Smooth muscle cell (in vitro differentiated cells): ENCODE measurements around the gene PTCRA. TPM values are rescaled to one million over a fixed set of nuclear protein-coding genes. Genes with fewer than 3 reads are reported as not detected.

Source experiments
- DNase-seq: peaks from one replicate; lab custom pipeline; 2025; ENCODE audit not compliant: unreplicated experiment; lab: John Stamatoyannopoulos, UW
- H2AFZ ChIP-seq: fragments of 200-600 bp; sonication (generic); 2 replicates; pipeline ENCODE4 v1.6.0; 2016; ENCODE audit warnings: antibody characterized with exemption, low read depth, mild to moderate bottlenecking
- H3F3A ChIP-seq: fragments of 200-600 bp; sonication (generic); 2 replicates; pipeline ENCODE4 v1.6.0; 2017; ENCODE audit warnings: antibody characterized with exemption, low read depth
- H3K27ac ChIP-seq: fragments of 200-600 bp; sonication (generic); 2 replicates; pipeline ENCODE4 v1.5.1; 2016; ENCODE audit warnings: low read depth, mild to moderate bottlenecking
- H3K27me3 ChIP-seq: fragments of 200-600 bp; sonication (generic); 2 replicates; pipeline ENCODE4 v1.6.1; 2016; ENCODE audit warnings: low read depth, mild to moderate bottlenecking
- H3K36me3 ChIP-seq: fragments of 200-600 bp; sonication (generic); 2 replicates; pipeline ENCODE4 v1.5.1; 2016; ENCODE audit warnings: low read depth
- H3K4me1 ChIP-seq: fragments of 200-600 bp; sonication (generic); 2 replicates; pipeline ENCODE4 v1.5.1; 2016; ENCODE audit warnings: low read depth
- H3K4me2 ChIP-seq: fragments of 200-600 bp; sonication (generic); 2 replicates; pipeline ENCODE4 v1.6.0; 2016; ENCODE audit warnings: mild to moderate bottlenecking
- H3K4me3 ChIP-seq: fragments of 200-600 bp; sonication (generic); 2 replicates; pipeline ENCODE4 v1.5.1; 2016; ENCODE audit warnings: mild to moderate bottlenecking
- H3K79me2 ChIP-seq: fragments of 200-600 bp; sonication (generic); 2 replicates; pipeline ENCODE4 v1.6.0; 2016; ENCODE audit warnings: low read depth, mild to moderate bottlenecking
- H3K9ac ChIP-seq: fragments of 200-600 bp; sonication (generic); 2 replicates; pipeline ENCODE4 v1.6.0; 2016; ENCODE audit warnings: low read depth
- H3K9me3 ChIP-seq: fragments of 200-600 bp; sonication (generic); replicated peaks from 2 replicates; pipeline ENCODE4 v1.5.1; 2016; ENCODE audit warnings: low read depth
- H4K20me1 ChIP-seq: fragments of 200-600 bp; sonication (generic); 2 replicates; pipeline ENCODE4 v1.6.0; 2016; ENCODE audit warnings: low read depth
- WGBS: methylation state at CpG from one replicate; pipeline ENCODE4 v1.1.7; 2016; ENCODE audit warnings: low lambda C conversion rate; 5-methylcytosine and 5-hydroxymethylcytosine counted together
- polyA plus RNA-seq: library from polyadenylated mRNA; unstranded; fragments of >200 nt; fragmentation: Nextera tagmentation; extraction: Ambion mirVana; gene quantifications from 2 replicates; pipeline ENCODE4 v1.2.1, GENCODE V29; 2016
- total RNA-seq: library from RNA; depleted of rRNA; stranded (reverse); fragments of >200 nt; gene quantifications from 2 replicates; pipeline ENCODE4 v1.2.3, GENCODE V29; 2014
- TF ChIP-seq, protein P1 (sequence below): fragments of 200-600 bp; sonication (generic); IDR thresholded peaks from 2 replicates; pipeline ENCODE4 v1.5.1; 2017; ENCODE audit warnings: borderline replicate concordance, mild to moderate bottlenecking, antibody characterized with exemption; ENCODE audit not compliant: insufficient read depth, poor library complexity, severe bottlenecking

Gene PTCRA
- total and polyA plus RNA-seq, 2 experiments from 2014 or later = not detected

DNA sequence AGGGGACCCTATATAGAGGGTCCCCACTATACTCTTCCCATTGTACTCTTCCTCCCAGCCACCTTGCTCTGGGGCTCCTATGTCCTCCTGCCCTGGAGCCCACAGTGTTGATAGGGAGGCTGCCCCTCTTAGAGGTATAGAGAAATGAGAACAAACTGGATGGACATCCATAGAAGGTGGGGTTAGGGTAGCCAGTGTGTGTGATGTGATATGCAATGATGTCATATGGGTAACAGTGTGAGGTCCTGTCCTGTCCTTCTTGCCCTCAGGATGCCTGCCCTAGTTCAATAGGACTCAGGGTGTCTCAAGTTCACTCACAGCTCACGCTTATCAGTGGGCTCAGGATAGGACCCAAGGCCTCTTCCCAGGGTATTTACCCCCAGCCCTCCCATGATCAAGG, 435 bp downstream of the PTCRA start:
- H3K4me3 ChIP-seq = no peak overlapping the region

DNA sequence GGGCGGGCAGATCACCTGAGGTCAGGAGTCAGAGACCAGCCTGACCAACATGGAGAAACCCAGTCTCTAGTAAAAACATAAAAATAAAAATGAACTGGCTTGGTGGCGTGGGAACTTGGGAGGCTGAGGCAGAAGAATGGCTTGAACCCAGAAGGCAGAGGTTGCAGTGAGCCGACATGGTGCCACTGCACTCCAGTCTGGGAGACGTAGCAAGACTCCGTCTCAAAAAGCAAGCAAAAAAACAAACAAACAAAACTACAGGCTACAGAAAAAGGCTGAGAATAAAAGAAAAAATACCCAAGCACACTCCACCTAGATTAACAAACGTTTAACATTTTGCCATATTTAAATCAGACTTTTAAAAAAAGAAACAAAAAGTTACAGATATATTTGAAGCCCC, 5.9 kb downstream of the PTCRA start:
- DNase-seq = no peak
- Histone ChIP-seq H4K20me1 (no peaks in the 10 kb centered on the region), H3K36me3 (no peaks in the 10 kb centered on the region), H3K27me3 (no peaks in the 10 kb centered on the region), H3K4me3 (no peak overlapping the region), H3K4me1 (no peaks in the 10 kb centered on the region), H3K9me3 (no peaks in the 10 kb centered on the region), H3K27ac (no peak overlapping the region), H2AFZ (no peak overlapping the region), H3F3A (no peaks in the 10 kb centered on the region), H3K79me2 (no peaks in the 10 kb centered on the region), H3K4me2 (no peak overlapping the region), H3K9ac (no peak overlapping the region)
- TF ChIP-seq, protein P1, sequence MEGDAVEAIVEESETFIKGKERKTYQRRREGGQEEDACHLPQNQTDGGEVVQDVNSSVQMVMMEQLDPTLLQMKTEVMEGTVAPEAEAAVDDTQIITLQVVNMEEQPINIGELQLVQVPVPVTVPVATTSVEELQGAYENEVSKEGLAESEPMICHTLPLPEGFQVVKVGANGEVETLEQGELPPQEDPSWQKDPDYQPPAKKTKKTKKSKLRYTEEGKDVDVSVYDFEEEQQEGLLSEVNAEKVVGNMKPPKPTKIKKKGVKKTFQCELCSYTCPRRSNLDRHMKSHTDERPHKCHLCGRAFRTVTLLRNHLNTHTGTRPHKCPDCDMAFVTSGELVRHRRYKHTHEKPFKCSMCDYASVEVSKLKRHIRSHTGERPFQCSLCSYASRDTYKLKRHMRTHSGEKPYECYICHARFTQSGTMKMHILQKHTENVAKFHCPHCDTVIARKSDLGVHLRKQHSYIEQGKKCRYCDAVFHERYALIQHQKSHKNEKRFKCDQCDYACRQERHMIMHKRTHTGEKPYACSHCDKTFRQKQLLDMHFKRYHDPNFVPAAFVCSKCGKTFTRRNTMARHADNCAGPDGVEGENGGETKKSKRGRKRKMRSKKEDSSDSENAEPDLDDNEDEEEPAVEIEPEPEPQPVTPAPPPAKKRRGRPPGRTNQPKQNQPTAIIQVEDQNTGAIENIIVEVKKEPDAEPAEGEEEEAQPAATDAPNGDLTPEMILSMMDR = no peak
- WGBS = 87% methylated on average over 6 of the region's 6 CpGs

More for the DNA sequence above, 435 bp downstream of the PTCRA start:
- H3K79me2 ChIP-seq = no peaks in the 10 kb centered on the region
- no peak overlapping the region for H3K4me2 ChIP-seq
- H3K27me3 ChIP-seq = no peaks in the 10 kb centered on the region
- H4K20me1 ChIP-seq = no peaks in the 10 kb centered on the region
- TF ChIP-seq, protein P1 = no peak
- H3K4me1 ChIP-seq = no peaks in the 10 kb centered on the region
- H3F3A ChIP-seq = peaks cover under 1% of the 10 kb centered on the region
- no peaks in the 10 kb centered on the region for H3K9me3 ChIP-seq
- H2AFZ ChIP-seq = no peak overlapping the region
- H3K27ac ChIP-seq = no peak overlapping the region
- DNase-seq = no peak
- no peak overlapping the region for H3K9ac ChIP-seq
- no peaks in the 10 kb centered on the region for H3K36me3 ChIP-seq
- 92% methylated on average over 1 of the region's 1 CpG for WGBS

DNA sequence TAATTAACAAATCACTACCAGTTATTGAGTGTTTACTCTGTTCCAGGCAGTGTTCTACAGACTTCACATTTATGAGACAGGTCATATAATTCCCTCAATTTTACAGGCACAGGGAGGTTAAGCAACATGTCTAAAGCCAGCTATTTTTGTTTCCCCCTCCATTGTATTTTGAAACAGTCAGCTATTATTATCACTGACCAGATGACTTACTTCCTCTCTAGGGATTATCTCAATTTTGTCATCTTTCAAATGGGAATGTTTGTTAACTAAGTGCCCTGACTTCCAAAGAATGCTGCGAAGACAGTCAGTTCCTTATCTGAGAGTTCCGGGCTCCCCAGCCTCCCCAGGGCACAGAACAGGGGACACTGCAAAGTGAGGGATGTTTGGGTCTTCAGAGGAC, 7.8 kb downstream of the PTCRA start:
- Histone ChIP-seq H2AFZ (no peak overlapping the region), H3K27me3 (no peaks in the 10 kb centered on the region), H3K4me2 (no peak overlapping the region), H3K4me3 (no peak overlapping the region), H3K9me3 (no peaks in the 10 kb centered on the region), H3K27ac (no peak overlapping the region), H3K9ac (no peak overlapping the region), H3K79me2 (no peaks in the 10 kb centered on the region), H3K36me3 (no peaks in the 10 kb centered on the region), H3K4me1 (peaks cover 6% of the 10 kb centered on the region), H3F3A (no peaks in the 10 kb centered on the region), H4K20me1 (no peaks in the 10 kb centered on the region)
- no peak for DNase-seq
- WGBS = 63% methylated on average over 2 of the region's 2 CpGs
- TF ChIP-seq, protein P1 = no peak

DNA sequence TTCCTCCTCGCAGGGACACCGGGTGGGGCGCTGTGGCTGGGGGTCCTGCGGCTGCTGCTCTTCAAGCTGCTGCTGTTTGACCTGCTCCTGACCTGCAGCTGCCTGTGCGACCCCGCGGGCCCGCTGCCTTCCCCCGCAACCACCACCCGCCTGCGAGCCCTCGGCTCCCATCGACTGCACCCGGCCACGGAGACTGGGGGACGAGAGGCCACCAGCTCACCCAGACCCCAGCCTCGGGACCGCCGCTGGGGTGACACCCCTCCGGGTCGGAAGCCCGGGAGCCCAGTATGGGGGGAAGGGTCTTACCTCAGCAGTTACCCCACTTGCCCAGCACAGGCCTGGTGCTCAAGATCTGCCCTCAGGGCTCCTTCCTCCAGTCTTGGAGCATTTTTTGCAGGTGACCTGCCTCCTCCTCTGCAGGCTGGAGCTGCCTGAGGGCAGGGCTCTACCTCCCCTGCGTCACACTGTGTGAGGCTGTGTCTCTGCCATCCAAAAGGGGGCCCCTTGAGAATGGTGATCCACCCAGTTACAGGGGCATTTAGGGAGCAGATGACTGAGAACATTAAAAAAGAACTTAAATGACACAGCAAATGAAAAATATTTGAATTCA, 9.5 kb downstream of the PTCRA start:
- 85% methylated on average over 17 of the region's 23 CpGs for WGBS
- Histone ChIP-seq H3K4me2 (no peak overlapping the region), H3K36me3 (no peaks in the 10 kb centered on the region), H4K20me1 (no peaks in the 10 kb centered on the region), H3K4me3 (no peak overlapping the region), H3K9ac (no peak overlapping the region), H3F3A (peaks cover 10% of the 10 kb centered on the region), H3K27ac (no peak overlapping the region), H3K9me3 (no peaks in the 10 kb centered on the region), H2AFZ (no peak overlapping the region), H3K27me3 (no peaks in the 10 kb centered on the region), H3K4me1 (peaks cover 10% of the 10 kb centered on the region), H3K79me2 (no peaks in the 10 kb centered on the region)
- TF ChIP-seq, protein P1 = no peak
- no peak for DNase-seq
